ENCODE results near the gene SLC29A4.
"Not testable (repeated sequence)": the region's sequence is repeated elsewhere in the genome, so short reads cannot be mapped to it uniquely, and the experiment has no call there.

Gene SLC29A4

GRCh38 chr7:5300366-5300765 lies 17.6 kb downstream of the SLC29A4 start:
- no peak for DNase-seq

- no peak for DNase-seq
Measured at GRCh38 chr7:5302577-5302976, 19.8 kb downstream of the SLC29A4 start.

GRCh38 chr7:5303061-5303460 lies 20.3 kb downstream of the SLC29A4 start:
- DNase-seq, result no peak

- no peak for DNase-seq
Measured at GRCh38 chr7:5303591-5304505, 21.1 kb downstream of the SLC29A4 start.

- not testable (repeated sequence) for DNase-seq
Measured at GRCh38 chr7:5305050-5305449, 22.3 kb downstream of the SLC29A4 start.

- DNase-seq, result not testable (repeated sequence)
Measured at GRCh38 chr7:5307221-5308142, 24.7 kb downstream of the SLC29A4 start.

GRCh38 chr7:5309146-5309545 lies 26.4 kb downstream of the SLC29A4 start:
- DNase-seq, result no peak

- no peak for DNase-seq
Measured at GRCh38 chr7:5310822-5311405, 28.2 kb downstream of the SLC29A4 start.

- DNase-seq, result not testable (repeated sequence)
Measured at GRCh38 chr7:5312276-5313070, 29.7 kb downstream of the SLC29A4 start.

GRCh38 chr7:5313076-5313885 lies 30.5 kb downstream of the SLC29A4 start:
- not testable (repeated sequence) for DNase-seq

GRCh38 chr7:5314864-5315263 lies 32.1 kb downstream of the SLC29A4 start:
- no peak for DNase-seq

GRCh38 chr7:5315761-5316160 lies 33.0 kb downstream of the SLC29A4 start:
- DNase-seq, result no peak

- DNase-seq, result not testable (repeated sequence)
Measured at GRCh38 chr7:5318613-5319012, 35.9 kb downstream of the SLC29A4 start.

- DNase-seq, result no peak
Measured at GRCh38 chr7:5320391-5320790, 37.6 kb downstream of the SLC29A4 start.

- no peak for DNase-seq
Measured at GRCh38 chr7:5320802-5321396, 38.2 kb downstream of the SLC29A4 start.

GRCh38 chr7:5322621-5323410 lies 40.1 kb downstream of the SLC29A4 start:
- DNase-seq, result no peak

- not testable (repeated sequence) for DNase-seq
Measured at GRCh38 chr7:5323800-5324781, 41.3 kb downstream of the SLC29A4 start.

GRCh38 chr7:5324961-5325360 lies 42.2 kb downstream of the SLC29A4 start:
- no peak for DNase-seq

- DNase-seq, result no peak
Measured at GRCh38 chr7:5330288-5330687, 47.5 kb downstream of the SLC29A4 start.

Measured in NCI-H82 (cell line).